GM19240 (cell line): ENCODE data around the gene ITGAE.

Experiments used
- DNase-seq: peaks from one replicate; pipeline ENCODE4 v3.0.0; 2011; ENCODE audit warnings: low spot score; ENCODE audit not compliant: insufficient read length

The ITGAE gene

GRCh38 chr17:3668279-3669084, 132.5 kb downstream of the ITGAE start, which contains the start of the genes EMC6 and TAX1BP3:
Gene EMC6, plus strand, starts transcription at chr17:3668812. Its CDS starts 335 bp downstream, at chr17:3669147.
Gene TAX1BP3, minus strand, starts transcription at chr17:3668578. Its CDS starts 52 bp downstream, at chr17:3668526.
- peak; percentile 99 for DNase-seq

GRCh38 chr17:3667366-3668278, 133.4 kb downstream of the ITGAE start:
- DNase-seq = no peak

- no peak for DNase-seq
Measured at GRCh38 chr17:3666516-3666915, 134.5 kb downstream of the ITGAE start.

DNA sequence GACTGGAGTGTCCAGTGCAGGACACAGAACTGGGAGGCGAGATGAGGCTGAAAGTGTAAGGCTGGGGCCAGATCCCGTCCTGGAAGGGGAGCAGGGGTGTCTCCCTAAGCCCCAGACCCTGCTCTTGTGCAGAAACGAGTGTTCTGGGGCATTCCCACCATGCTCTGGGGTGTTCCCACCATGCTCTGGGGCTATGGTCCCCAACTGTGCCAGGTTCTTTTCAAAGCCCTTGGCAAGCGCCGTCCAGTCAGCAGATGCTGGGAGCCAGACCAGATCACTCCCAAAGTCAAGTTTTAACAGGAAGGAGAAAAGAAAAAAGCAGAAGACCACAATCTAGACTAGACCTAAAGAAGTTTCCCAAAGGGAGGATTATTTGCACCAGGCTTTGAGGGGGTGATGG, 135.2 kb downstream of the ITGAE start:
- DNase-seq = no peak
